ENCODE data around the gene LYSMD2. TPM values are rescaled to one million over a fixed set of nuclear protein-coding genes. Genes with fewer than 3 reads are reported as not detected.

The LYSMD2 gene
- total RNA-seq, 1 donor from 2014 or later = 0.78 TPM

- no peak for TF ChIP-seq CTCF (IDR thresholded peaks at IDR 0.05; ENCODE audit: partially characterized antibody, unreplicated experiment)
- Mint-ChIP-seq H3K4me1 (ENCODE audit: low read depth, unreplicated experiment) (peaks cover 6% of the 10 kb centered on the region), H3K27me3 (ENCODE audit: unreplicated experiment) (peaks cover 3% of the 10 kb centered on the region), H3K36me3 (ENCODE audit: unreplicated experiment) (no peaks in the 10 kb centered on the region), H3K9me3 (ENCODE audit: unreplicated experiment) (peaks cover 4% of the 10 kb centered on the region), H3K27ac (ENCODE audit: unreplicated experiment) (no peak overlapping the region), H3K4me3 (ENCODE audit: unreplicated experiment) (no peak overlapping the region)
- no peak for DNase-seq
Observed at GRCh38 chr15:51759557-51760070, 22.2 kb upstream of the LYSMD2 start.

GRCh38 chr15:51758645-51759044, 21.2 kb upstream of the LYSMD2 start:
- Mint-ChIP-seq H3K27me3 (ENCODE audit: unreplicated experiment) (peaks cover 3% of the 10 kb centered on the region), H3K4me1 (ENCODE audit: low read depth, unreplicated experiment) (peaks cover 6% of the 10 kb centered on the region), H3K4me3 (ENCODE audit: unreplicated experiment) (no peak overlapping the region), H3K27ac (ENCODE audit: unreplicated experiment) (no peak overlapping the region), H3K9me3 (ENCODE audit: unreplicated experiment) (peaks cover 4% of the 10 kb centered on the region), H3K36me3 (ENCODE audit: unreplicated experiment) (no peaks in the 10 kb centered on the region)
- no peak for TF ChIP-seq CTCF (IDR thresholded peaks at IDR 0.05; ENCODE audit: partially characterized antibody, unreplicated experiment)
- DNase-seq = no peak

GRCh38 chr15:51757450-51757849, 20.0 kb upstream of the LYSMD2 start:
- DNase-seq = no peak
- Mint-ChIP-seq H3K27me3 (ENCODE audit: unreplicated experiment) (peaks cover 3% of the 10 kb centered on the region), H3K36me3 (ENCODE audit: unreplicated experiment) (no peaks in the 10 kb centered on the region), H3K9me3 (ENCODE audit: unreplicated experiment) (peaks cover 4% of the 10 kb centered on the region), H3K27ac (ENCODE audit: unreplicated experiment) (no peak overlapping the region), H3K4me1 (ENCODE audit: low read depth, unreplicated experiment) (peaks cover 9% of the 10 kb centered on the region), H3K4me3 (ENCODE audit: unreplicated experiment) (no peak overlapping the region)
- no peak for TF ChIP-seq CTCF (IDR thresholded peaks at IDR 0.05; ENCODE audit: partially characterized antibody, unreplicated experiment)

DNA sequence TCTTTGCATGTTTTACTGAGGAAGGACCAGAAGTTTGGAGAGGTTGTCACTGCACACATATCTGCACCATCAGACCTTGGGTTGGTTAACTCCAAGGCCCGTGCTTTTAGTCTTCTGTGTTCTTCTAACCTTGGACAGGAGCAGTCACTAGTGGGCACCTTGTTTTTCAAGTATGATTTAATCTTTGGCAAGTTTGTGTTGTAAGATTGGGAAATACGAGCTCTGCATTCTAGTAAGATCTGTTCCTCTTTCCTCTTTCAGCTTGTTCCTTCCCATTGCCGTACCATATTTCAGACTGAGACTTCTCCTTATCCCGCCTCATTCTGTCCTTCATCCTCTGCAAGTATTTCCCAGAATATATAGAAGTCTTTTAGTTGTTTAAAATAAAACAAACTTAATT, 19.0 kb upstream of the LYSMD2 start:
- Mint-ChIP-seq H3K9me3 (ENCODE audit: unreplicated experiment) (peaks cover 4% of the 10 kb centered on the region), H3K36me3 (ENCODE audit: unreplicated experiment) (no peaks in the 10 kb centered on the region), H3K27ac (ENCODE audit: unreplicated experiment) (no peak overlapping the region), H3K27me3 (ENCODE audit: unreplicated experiment) (peaks cover 7% of the 10 kb centered on the region), H3K4me1 (ENCODE audit: low read depth, unreplicated experiment) (peaks cover 9% of the 10 kb centered on the region), H3K4me3 (ENCODE audit: unreplicated experiment) (no peak overlapping the region)
- no peak for TF ChIP-seq CTCF (IDR thresholded peaks at IDR 0.05; ENCODE audit: partially characterized antibody, unreplicated experiment)
- DNase-seq = no peak

DNA sequence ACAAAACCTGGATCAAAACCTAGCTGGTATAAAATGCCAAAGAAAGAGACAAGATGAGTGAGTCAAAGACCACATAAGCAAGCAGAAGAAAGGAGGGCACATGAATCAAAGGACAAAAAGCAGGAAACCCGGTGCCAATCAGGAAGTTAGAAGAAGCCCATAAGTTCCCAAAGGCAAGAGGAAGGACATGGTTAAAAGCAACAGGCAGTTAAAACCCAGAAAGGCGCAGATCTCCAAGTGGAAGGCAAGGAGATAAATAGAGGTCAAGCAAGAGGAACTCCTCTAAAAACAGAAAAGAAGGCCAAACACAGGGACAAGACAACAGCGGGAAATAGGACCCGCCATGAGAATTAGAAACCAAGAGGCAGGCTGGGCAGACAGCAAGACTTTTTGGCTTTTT, 18.3 kb upstream of the LYSMD2 start:
- H3K27me3 Mint-ChIP-seq (ENCODE audit: unreplicated experiment) = peaks cover 11% of the 10 kb centered on the region
- H3K4me1 Mint-ChIP-seq (ENCODE audit: low read depth, unreplicated experiment) = peaks cover 9% of the 10 kb centered on the region
- no peak overlapping the region for H3K27ac Mint-ChIP-seq (ENCODE audit: unreplicated experiment)
- no peak overlapping the region for H3K4me3 Mint-ChIP-seq (ENCODE audit: unreplicated experiment)
- H3K36me3 Mint-ChIP-seq (ENCODE audit: unreplicated experiment) = no peaks in the 10 kb centered on the region
- TF ChIP-seq CTCF (IDR thresholded peaks at IDR 0.05; ENCODE audit: partially characterized antibody, unreplicated experiment) = no peak
- H3K9me3 Mint-ChIP-seq (ENCODE audit: unreplicated experiment) = peaks cover 4% of the 10 kb centered on the region
- DNase-seq = no peak

All from glutamatergic neuron (in vitro differentiated cells).